Activated CD8-positive, alpha-beta memory T cell treated with anti-CD3 and anti-CD28 coated beads, Interleukin-2, amount 50 U/mL, for 4 hours (primary cell): ENCODE data around the gene LMO2.
"Not testable (repeated sequence)": the region's sequence is repeated elsewhere in the genome, so short reads cannot be mapped to it uniquely, and the experiment has no call there.

ENCODE experiments used
- DNase-seq: peaks from one replicate; pipeline ENCODE4 v3.0.0-alpha.2; 2020

LMO2 gene

GRCh38 chr11:33859306-33859705 is 32.6 kb downstream of the LMO2 start:
- no peak for DNase-seq

- peak; percentile 79 for DNase-seq
These were observed 33.9 kb downstream of the LMO2 start for GRCh38 chr11:33857933-33858371.

- no peak for DNase-seq
These were observed 36.4 kb downstream of the LMO2 start for GRCh38 chr11:33855500-33855899.

- DNase-seq: no peak
These were observed 43.0 kb downstream of the LMO2 start for GRCh38 chr11:33848717-33849390.

GRCh38 chr11:33847251-33847650 is 44.6 kb downstream of the LMO2 start:
- no peak for DNase-seq

- no peak for DNase-seq
These were observed 47.6 kb downstream of the LMO2 start for GRCh38 chr11:33844236-33844635.

GRCh38 chr11:33843018-33843417 is 48.9 kb downstream of the LMO2 start:
- DNase-seq: no peak

GRCh38 chr11:33842236-33842915 is 49.5 kb downstream of the LMO2 start:
- no peak for DNase-seq

- not testable (repeated sequence) for DNase-seq
These were observed 53.6 kb downstream of the LMO2 start for GRCh38 chr11:33838234-33838633.

- DNase-seq: not testable (repeated sequence)
These were observed 54.5 kb downstream of the LMO2 start for GRCh38 chr11:33837334-33837733.

- no peak for DNase-seq
These were observed 56.6 kb downstream of the LMO2 start for GRCh38 chr11:33835143-33835878.

GRCh38 chr11:33832676-33833075 is 59.2 kb downstream of the LMO2 start:
- DNase-seq: no peak

- DNase-seq: no peak
These were observed 60.8 kb downstream of the LMO2 start for GRCh38 chr11:33830903-33831648.

GRCh38 chr11:33829430-33830141 is 62.3 kb downstream of the LMO2 start:
- peak; percentile 50 for DNase-seq

- DNase-seq: no peak
These were observed 63.1 kb downstream of the LMO2 start for GRCh38 chr11:33828604-33829429.

- DNase-seq: no peak
These were observed 64.7 kb downstream of the LMO2 start for GRCh38 chr11:33827206-33827605.

GRCh38 chr11:33825854-33826560 is 65.9 kb downstream of the LMO2 start:
- DNase-seq: no peak

GRCh38 chr11:33822981-33823380 is 68.9 kb downstream of the LMO2 start:
- DNase-seq: not testable (repeated sequence)

GRCh38 chr11:33819278-33820035 is 72.4 kb downstream of the LMO2 start:
- no peak for DNase-seq
